Left lung (tissue), 10 donors: ENCODE results near the gene GPR153. TPM values are rescaled to one million over a fixed set of nuclear protein-coding genes. Genes with fewer than 3 reads are reported as not detected.
A peak's percentile ranks its signal among the peaks of the same experiment; 100 is the strongest.

Experiments used
- ATAC-seq: fragments of 200-7000 bp; cut with Tn5 transposase; one replicate; pipeline ENCODE4 v1.9.1; 2020; ENCODE audit warnings: moderate library complexity
- DNase-seq, 4 donors: peaks; one replicate each; pipeline ENCODE4 v3.0.0-alpha.2; 2013 to 2020
- H3K27ac ChIP-seq, 2 donors: fragments of 200-600 bp; sonication (generic) in 1 of 2; one replicate each; pipeline versions ENCODE4 v1.5.0 to v1.8.0; 2020 to 2021
- H3K27me3 ChIP-seq, 2 donors: fragments of 200-600 bp; sonication (generic) in 1 of 2; one replicate each; pipeline versions ENCODE4 v1.5.0 to v1.8.0; 2020 to 2021
- H3K36me3 ChIP-seq, 2 donors: fragments of 200-600 bp; sonication (generic) in 1 of 2; one replicate each; pipeline versions ENCODE4 v1.5.0 to v1.8.0; 2020 to 2021
- H3K4me1 ChIP-seq, 2 donors: fragments of 200-600 bp; one replicate each; pipeline ENCODE4 v1.8.0; 2021
- H3K4me3 ChIP-seq, 2 donors: fragments of 200-600 bp; sonication (generic) in 1 of 2; one replicate each; pipeline versions ENCODE4 v1.5.0 to v1.8.0; 2020 to 2021; ENCODE audit warnings: mild to moderate bottlenecking in 1 of 2
- H3K9me3 ChIP-seq, 2 donors: fragments of 200-600 bp; sonication (generic) in 1 of 2; one replicate each; pipeline versions ENCODE4 v1.5.0 to v1.8.0; 2020 to 2021
- CTCF ChIP-seq, 2 donors: fragments of 200-600 bp; sonication (generic) in 1 of 2; IDR thresholded peaks; one replicate each; pipeline versions ENCODE4 v1.5.0 to v1.8.0; 2021; ENCODE audit warnings: antibody characterized with exemption in 2 of 2
- intact Hi-C, 2 donors: fragments of 100-400 bp; cut with DNase I; formaldehyde crosslinking; loops; one replicate each; pipeline versions ENCODE4 v1.11.2 to v1.14.2; 2022
- polyA plus RNA-seq, 6 donors: library from polyadenylated mRNA; unstranded; fragments of 120-200 nt; gene quantifications; one replicate each; pipeline ENCODE4 v1.2.1, GENCODE V29; 2013; ENCODE audit not compliant: insufficient read length in 6 of 6
- total RNA-seq, 2 donors: library from RNA; stranded (reverse); fragmentation: NEBNext Ultra II Directional; extraction: Animal tissue kit (Norgen Biotek cat#: 25700); gene quantifications; one replicate each; pipeline ENCODE4 v1.2.1, GENCODE V29; 2021
- donor health status: DM: no; HTN: yes; CAD: no.
- donor health status: DM: no; HTN: no; CAD: no.

GPR153 gene
- total and polyA plus RNA-seq, 8 donors: 13.8 to 31.6 (median 18.0) TPM

- no peak for ATAC-seq
- Histone ChIP-seq H3K27ac (no peak overlapping the region), H3K4me1 (peaks cover 13 to 17% of the 10 kb centered on the region in 2 donors), H3K36me3 (no peaks in the 10 kb centered on the region), H3K9me3 (no peaks in the 10 kb centered on the region), H3K27me3 (peaks cover 0 to 37% of the 10 kb centered on the region in 2 donors), H3K4me3 (no peak overlapping the region)
- TF ChIP-seq CTCF (IDR thresholded peaks at IDR 0.05): no peak
- DNase-seq: no peak
- intact Hi-C loops: no loop called here
Observed at GRCh38 chr1:6211731-6212130, 49.2 kb downstream of the GPR153 start.

GRCh38 chr1:6210591-6211355 is 50.1 kb downstream of the GPR153 start:
- no peak for ATAC-seq
- no peak overlapping the region for H3K27ac ChIP-seq
- no peaks in the 10 kb centered on the region for H3K36me3 ChIP-seq
- TF ChIP-seq CTCF (IDR thresholded peaks at IDR 0.05): no peak
- no peaks in the 10 kb centered on the region for H3K9me3 ChIP-seq
- H3K27me3 ChIP-seq: peaks cover 7 to 46% of the 10 kb centered on the region in 2 donors
- intact Hi-C loops: no loop called here
- peaks cover 22 to 27% of the 10 kb centered on the region in 2 donors for H3K4me1 ChIP-seq
- no peak overlapping the region for H3K4me3 ChIP-seq
- DNase-seq: no peak

GRCh38 chr1:6209661-6210580 is 51.0 kb downstream of the GPR153 start:
- H3K36me3 ChIP-seq: no peaks in the 10 kb centered on the region
- no peak for TF ChIP-seq CTCF (IDR thresholded peaks at IDR 0.05)
- peaks cover 27 to 35% of the 10 kb centered on the region in 2 donors for H3K4me1 ChIP-seq
- no peak overlapping the region for H3K27ac ChIP-seq
- DNase-seq (no peak), ATAC-seq (no peak)
- H3K27me3 ChIP-seq: peaks cover 12 to 55% of the 10 kb centered on the region in 2 donors
- intact Hi-C loops: no loop called here
- no peak overlapping the region for H3K4me3 ChIP-seq
- no peaks in the 10 kb centered on the region for H3K9me3 ChIP-seq

- intact Hi-C loops: no loop called here
- no peaks in the 10 kb centered on the region for H3K36me3 ChIP-seq
- peak; percentile 26 to 31 for TF ChIP-seq CTCF (IDR thresholded peaks at IDR 0.05)
- ATAC-seq (peak; percentile 52), DNase-seq (peak in 1 of 4 donors; percentile 83)
- peaks cover 12 to 58% of the 10 kb centered on the region in 2 donors for H3K27me3 ChIP-seq
- H3K4me1 ChIP-seq: peaks cover 27 to 41% of the 10 kb centered on the region in 2 donors
- H3K27ac ChIP-seq: no peak overlapping the region
- no peaks in the 10 kb centered on the region for H3K9me3 ChIP-seq
- peak overlapping the region; percentile 38 to 39 for H3K4me3 ChIP-seq
Observed at GRCh38 chr1:6208723-6209660, 51.9 kb downstream of the GPR153 start.
